ENCODE measurements around the gene CADM2. TPM values are rescaled to one million over a fixed set of nuclear protein-coding genes. Genes with fewer than 3 reads are reported as not detected.
"Not testable (repeated sequence)": the region's sequence is repeated elsewhere in the genome, so short reads cannot be mapped to it uniquely, and the experiment has no call there.

Gene CADM2
- total RNA-seq, 2 donors from 2014 or later: 0.27 to 11.7 TPM

- H3K9me3 ChIP-seq: no peaks in the 10 kb centered on the region
- H3K36me3 ChIP-seq: no peaks in the 10 kb centered on the region
- H3K4me3 ChIP-seq: no peak overlapping the region
- no peaks in the 10 kb centered on the region for H3K27me3 ChIP-seq (replicated peaks; ENCODE audit: insufficient read depth)
- H3K4me1 ChIP-seq (replicated peaks): no peaks in the 10 kb centered on the region
- no peak for DNase-seq (ENCODE audit: low spot score)
- no peak for TF ChIP-seq CTCF (IDR thresholded peaks at IDR 0.05)
- TF ChIP-seq POLR2AphosphoS5 (IDR thresholded peaks at IDR 0.05): no peak
- no peak for TF ChIP-seq POLR2A (IDR thresholded peaks at IDR 0.05)
- no peak overlapping the region for H3K27ac ChIP-seq
- WGBS: 55% methylated on average over 1 of the region's 1 CpG
- intact Hi-C loops (cut with DNase I): no loop called here
These were observed 991.6 kb downstream of the CADM2 start for GRCh38 chr3:85950435-85950834.

- Histone ChIP-seq H3K36me3 (no peaks in the 10 kb centered on the region), H3K4me3 (no peak overlapping the region), H3K27me3 (replicated peaks; ENCODE audit: insufficient read depth) (no peaks in the 10 kb centered on the region), H3K9me3 (no peaks in the 10 kb centered on the region), H3K27ac (no peak overlapping the region), H3K4me1 (replicated peaks) (no peaks in the 10 kb centered on the region)
- DNase-seq (ENCODE audit: low spot score): no peak
- no peak for TF ChIP-seq POLR2A (IDR thresholded peaks at IDR 0.05)
- no peak for TF ChIP-seq POLR2AphosphoS5 (IDR thresholded peaks at IDR 0.05)
- no peak for TF ChIP-seq CTCF (IDR thresholded peaks at IDR 0.05)
- intact Hi-C loops (cut with DNase I): no loop called here
These were observed 1002.0 kb downstream of the CADM2 start for GRCh38 chr3:85960793-85961192.

GRCh38 chr3:85977615-85978338 lies 1019.0 kb downstream of the CADM2 start:
- Histone ChIP-seq H3K9me3 (no peaks in the 10 kb centered on the region), H3K36me3 (no peaks in the 10 kb centered on the region), H3K27ac (no peak overlapping the region), H3K4me3 (no peak overlapping the region), H3K4me1 (replicated peaks) (no peaks in the 10 kb centered on the region), H3K27me3 (replicated peaks; ENCODE audit: insufficient read depth) (no peaks in the 10 kb centered on the region)
- 71% methylated on average over 6 of the region's 6 CpGs for WGBS
- no peak for DNase-seq (ENCODE audit: low spot score)
- TF ChIP-seq CTCF (IDR thresholded peaks at IDR 0.05) (no peak), POLR2A (IDR thresholded peaks at IDR 0.05) (no peak), POLR2AphosphoS5 (IDR thresholded peaks at IDR 0.05) (no peak)
- intact Hi-C loops (cut with DNase I): no loop called here

GRCh38 chr3:85979034-85979433 lies 1020.2 kb downstream of the CADM2 start:
- Histone ChIP-seq H3K4me1 (replicated peaks) (no peaks in the 10 kb centered on the region), H3K27me3 (replicated peaks; ENCODE audit: insufficient read depth) (no peaks in the 10 kb centered on the region), H3K36me3 (no peaks in the 10 kb centered on the region), H3K9me3 (no peaks in the 10 kb centered on the region), H3K27ac (no peak overlapping the region), H3K4me3 (no peak overlapping the region)
- no peak for TF ChIP-seq POLR2A (IDR thresholded peaks at IDR 0.05)
- no peak for TF ChIP-seq POLR2AphosphoS5 (IDR thresholded peaks at IDR 0.05)
- TF ChIP-seq CTCF (IDR thresholded peaks at IDR 0.05): no peak
- intact Hi-C loops (cut with DNase I): no loop called here
- no peak for DNase-seq (ENCODE audit: low spot score)

- DNase-seq (ENCODE audit: low spot score); H3K9me3 ChIP-seq; H3K36me3 ChIP-seq; H3K27ac ChIP-seq; H3K4me1 ChIP-seq (replicated peaks); intact Hi-C loops (cut with DNase I); H3K27me3 ChIP-seq (replicated peaks; ENCODE audit: insufficient read depth); H3K4me3 ChIP-seq: not testable (repeated sequence)
- WGBS: 82% methylated on average over 7 of the region's 10 CpGs
These were observed 1030.8 kb downstream of the CADM2 start for GRCh38 chr3:85989581-85989980.

Measured in prostate gland (tissue), 2 donors.